AG04450 (cell line): ENCODE data around the gene PPM1M. TPM values are rescaled to one million over a fixed set of nuclear protein-coding genes. Genes with fewer than 3 reads are reported as not detected.

Experiments used
- CTCF ChIA-PET: fragments of 300-600, 350-600 bp; formaldehyde crosslinking; extraction: SDS; loops from one replicate; lab custom pipeline; 2022; ENCODE audit warnings: antibody characterized with exemption, inconsistent platforms; lab: Charles Lee
- POLR2A ChIA-PET: fragments of 350-600 bp; formaldehyde crosslinking; extraction: SDS; loops from one replicate; lab custom pipeline; 2021; ENCODE audit warnings: antibody characterized with exemption, inconsistent platforms; lab: Yijun Ruan, JAX
- DNase-seq: peaks from one replicate; pipeline ENCODE4 v3.0.0-alpha.2; 2011; ENCODE audit warnings: low read depth, low spot score
- H3K27ac ChIP-seq: one replicate; pipeline ENCODE4 v1.5.1; 2012; ENCODE audit warnings: low read depth, low read length, control low read depth
- H3K27me3 ChIP-seq: one replicate; pipeline ENCODE4 v1.6.0; 2012; ENCODE audit warnings: low read length; ENCODE audit not compliant: control insufficient read depth, insufficient read depth
- H3K4me3 ChIP-seq: 2 replicates; pipeline ENCODE4 v1.5.1; 2011; ENCODE audit warnings: mild to moderate bottlenecking, low read depth, low read length, control low read depth
- H3K9me3 ChIP-seq: 2 replicates; pipeline ENCODE4 v1.5.1; 2012; ENCODE audit warnings: low read length; ENCODE audit not compliant: control insufficient read depth, insufficient read depth
- polyA plus RNA-seq: library from polyadenylated mRNA; depleted of rRNA; stranded (reverse); fragments of >200 nt; gene quantifications from 2 replicates; pipeline ENCODE4 v1.2.3, GENCODE V29; 2011
- TF ChIP-seq, protein P1 (sequence below): IDR thresholded peaks from 2 replicates; pipeline ENCODE4 v1.5.1; 2011; ENCODE audit warnings: low read depth, low read length, control low read depth, inconsistent platforms

Gene PPM1M
- polyA plus RNA-seq, 1 experiment: 29.2 TPM

DNA sequence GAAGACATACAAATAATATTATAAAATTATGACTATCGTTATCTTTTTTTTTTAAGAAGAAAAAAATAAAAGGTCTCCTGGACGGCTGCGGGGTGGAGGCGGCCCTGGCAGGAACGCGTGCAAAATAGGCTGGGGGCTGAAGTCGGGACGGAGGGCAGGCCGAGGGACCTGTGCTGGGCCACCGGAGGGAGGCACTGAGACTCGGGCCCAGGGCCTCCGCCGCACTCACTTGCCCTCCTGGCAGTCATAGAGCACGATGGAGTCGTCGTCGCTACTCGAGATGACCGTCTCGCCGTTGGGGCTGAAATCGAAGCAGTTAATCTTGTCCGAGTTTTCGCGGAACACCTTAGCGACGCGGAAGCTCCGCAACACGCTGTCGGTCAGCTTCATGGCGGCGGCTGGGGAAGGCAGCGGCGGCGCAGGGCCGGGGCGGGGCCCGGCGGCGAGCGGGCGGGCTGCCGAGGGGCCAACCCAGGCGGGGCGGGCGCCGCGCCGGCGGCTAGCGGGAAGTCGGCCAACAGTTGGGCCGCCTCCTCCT is 32.5 kb downstream of the PPM1M start:
- Histone ChIP-seq H3K4me3 (peak overlapping the region; percentile 99), H3K27ac (peak overlapping the region; percentile 90), H3K9me3 (peaks cover 3% of the 10 kb centered on the region; the same call in 1 of the 2 replicates), H3K27me3 (no peaks in the 10 kb centered on the region)
- DNase-seq: no peak
- ChIA-PET CTCF (interaction anchor here (0.6 to 3.1 kb wide), 7 partner anchors 18 to 258 kb away, joined by 3 to 15 read pairs (median 4); no protein-coding TSS in a partner anchor), POLR2A (interaction anchor here (0.5 to 2.9 kb wide), 14 partner anchors 9 to 222 kb away, joined by 3 to 17 read pairs (median 4); partner anchors contain the start of genes DUSP7, GLYCTK, POC1A and PPM1M)
- TF ChIP-seq, protein P1, sequence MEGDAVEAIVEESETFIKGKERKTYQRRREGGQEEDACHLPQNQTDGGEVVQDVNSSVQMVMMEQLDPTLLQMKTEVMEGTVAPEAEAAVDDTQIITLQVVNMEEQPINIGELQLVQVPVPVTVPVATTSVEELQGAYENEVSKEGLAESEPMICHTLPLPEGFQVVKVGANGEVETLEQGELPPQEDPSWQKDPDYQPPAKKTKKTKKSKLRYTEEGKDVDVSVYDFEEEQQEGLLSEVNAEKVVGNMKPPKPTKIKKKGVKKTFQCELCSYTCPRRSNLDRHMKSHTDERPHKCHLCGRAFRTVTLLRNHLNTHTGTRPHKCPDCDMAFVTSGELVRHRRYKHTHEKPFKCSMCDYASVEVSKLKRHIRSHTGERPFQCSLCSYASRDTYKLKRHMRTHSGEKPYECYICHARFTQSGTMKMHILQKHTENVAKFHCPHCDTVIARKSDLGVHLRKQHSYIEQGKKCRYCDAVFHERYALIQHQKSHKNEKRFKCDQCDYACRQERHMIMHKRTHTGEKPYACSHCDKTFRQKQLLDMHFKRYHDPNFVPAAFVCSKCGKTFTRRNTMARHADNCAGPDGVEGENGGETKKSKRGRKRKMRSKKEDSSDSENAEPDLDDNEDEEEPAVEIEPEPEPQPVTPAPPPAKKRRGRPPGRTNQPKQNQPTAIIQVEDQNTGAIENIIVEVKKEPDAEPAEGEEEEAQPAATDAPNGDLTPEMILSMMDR: peak; percentile 47

DNA sequence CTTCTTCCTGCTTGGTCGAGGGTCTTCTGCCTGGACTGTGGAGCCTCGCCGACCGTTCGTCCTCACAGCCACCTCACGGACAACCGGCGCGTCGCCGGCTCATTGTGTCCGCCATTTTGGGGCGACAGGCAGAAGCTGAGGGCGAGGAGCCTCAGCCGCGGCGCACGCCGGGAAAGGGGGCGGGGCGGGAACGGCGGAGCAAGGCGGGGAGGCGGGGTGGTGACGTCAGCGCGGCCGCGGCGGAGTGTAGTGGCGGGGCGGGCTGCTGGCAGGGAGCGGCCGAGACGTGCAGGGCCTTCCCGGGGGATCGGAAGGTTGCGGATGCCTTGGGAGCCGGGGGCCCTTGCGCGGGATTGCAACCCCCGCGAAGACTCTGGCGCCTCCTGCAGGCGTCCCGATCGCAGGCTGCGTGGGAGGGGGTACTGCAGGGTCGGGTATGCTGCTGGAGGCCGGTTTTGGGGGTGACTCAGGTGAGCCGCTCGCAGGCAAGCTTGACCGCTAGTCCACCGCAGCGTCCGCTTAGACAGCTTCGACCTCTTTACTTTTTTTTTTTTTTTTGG is 33.0 kb downstream of the PPM1M start, which contains the start of gene WDR82:
WDR82 (minus strand) TSS at position 140 of the 560 bp plus-strand sequence. CDS start 288 bp downstream, outside the sequence.
- peak within 1 kb of the TSS; percentile 90 for H3K27ac ChIP-seq
- peak; percentile 74 for DNase-seq

DNA sequence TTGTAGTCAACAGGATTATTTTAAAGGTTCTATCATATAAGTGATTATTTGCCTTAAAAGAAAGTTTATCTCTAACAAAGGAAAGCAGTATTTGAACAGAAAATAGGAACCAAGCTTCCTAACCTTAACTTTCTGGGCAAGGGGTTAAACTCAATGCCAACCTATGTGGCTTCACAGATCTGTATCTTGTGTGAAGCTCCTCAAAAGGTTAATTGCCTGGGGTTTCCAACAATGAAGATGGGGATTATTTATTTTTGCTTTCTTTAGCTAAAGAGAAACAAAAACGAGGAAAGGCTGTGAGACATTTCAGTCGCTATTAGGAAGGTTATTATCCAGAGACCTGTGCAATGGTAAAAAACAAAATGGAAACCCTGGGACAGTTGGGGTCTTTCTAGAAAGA is 34.0 kb downstream of the PPM1M start:
- CTCF ChIA-PET: interaction anchor here (0.6 to 4.0 kb wide), 8 partner anchors 9 to 60 kb away, joined by 3 to 37 read pairs (median 6); no protein-coding TSS in a partner anchor

More for the DNA sequence above, 33.0 kb downstream of the PPM1M start, which contains the start of gene WDR82:
- TF ChIP-seq, protein P1: peak; percentile 53
- Histone ChIP-seq H3K27me3 (no peaks in the 10 kb centered on the region), H3K4me3 (peak within 1 kb of the TSS; percentile 99), H3K9me3 (peaks cover 3% of the 10 kb centered on the region; the same call in 1 of the 2 replicates)
- POLR2A ChIA-PET: interaction anchor here (0.5 to 2.9 kb wide), 16 partner anchors 9 to 222 kb away, joined by 3 to 17 read pairs (median 4); partner anchors contain the start of genes DUSP7, GLYCTK, POC1A and PPM1M
- CTCF ChIA-PET: interaction anchor here (0.6 to 4.0 kb wide), 14 partner anchors 15 to 257 kb away, joined by 3 to 37 read pairs (median 4); no protein-coding TSS in a partner anchor

DNA sequence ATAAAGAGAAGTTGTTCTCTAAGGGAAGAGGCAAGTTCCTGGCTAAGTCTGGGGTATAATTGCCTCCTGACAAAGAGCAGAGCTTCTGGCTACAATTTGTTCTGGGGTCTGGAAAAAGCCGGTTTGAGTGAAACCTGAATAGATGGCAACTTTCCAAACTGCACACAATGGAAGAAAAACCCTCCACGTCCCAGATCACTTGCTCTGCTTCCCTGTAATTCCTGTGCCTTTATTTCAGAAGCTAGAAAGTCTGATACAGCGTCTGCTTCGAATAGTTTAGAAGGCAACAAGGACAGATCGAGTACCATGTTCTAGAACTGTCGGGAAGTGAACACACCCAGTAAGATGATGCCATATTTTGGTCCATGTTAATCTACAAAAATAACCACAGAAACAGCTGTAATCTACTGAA is 34.5 kb downstream of the PPM1M start:
- TF ChIP-seq, protein P1: no peak
- no peak overlapping the region for H3K4me3 ChIP-seq
- ChIA-PET POLR2A (no interaction called here), CTCF (interaction anchor here (0.7 to 4.0 kb wide), 6 partner anchors 9 to 60 kb away, joined by 3 to 37 read pairs (median 10); no protein-coding TSS in a partner anchor)
- no peak for DNase-seq
- no peak overlapping the region for H3K27ac ChIP-seq
- peaks cover 3% of the 10 kb centered on the region; the same call in 1 of the 2 replicates for H3K9me3 ChIP-seq
- no peaks in the 10 kb centered on the region for H3K27me3 ChIP-seq

More for the DNA sequence above, 34.0 kb downstream of the PPM1M start:
- H3K27me3 ChIP-seq: no peaks in the 10 kb centered on the region
- TF ChIP-seq, protein P1: no peak
- POLR2A ChIA-PET: interaction anchor here (1.2 to 2.9 kb wide), 3 partner anchors 8 to 125 kb away, joined by 4 to 17 read pairs (median 7); partner anchors contain the start of genes GLYCTK and POC1A
- no peak for DNase-seq
- no peak overlapping the region for H3K27ac ChIP-seq
- no peak overlapping the region for H3K4me3 ChIP-seq
- H3K9me3 ChIP-seq: peaks cover 3% of the 10 kb centered on the region; the same call in 1 of the 2 replicates
